ENCODE data around the gene IPO4.

Gene IPO4

DNA sequence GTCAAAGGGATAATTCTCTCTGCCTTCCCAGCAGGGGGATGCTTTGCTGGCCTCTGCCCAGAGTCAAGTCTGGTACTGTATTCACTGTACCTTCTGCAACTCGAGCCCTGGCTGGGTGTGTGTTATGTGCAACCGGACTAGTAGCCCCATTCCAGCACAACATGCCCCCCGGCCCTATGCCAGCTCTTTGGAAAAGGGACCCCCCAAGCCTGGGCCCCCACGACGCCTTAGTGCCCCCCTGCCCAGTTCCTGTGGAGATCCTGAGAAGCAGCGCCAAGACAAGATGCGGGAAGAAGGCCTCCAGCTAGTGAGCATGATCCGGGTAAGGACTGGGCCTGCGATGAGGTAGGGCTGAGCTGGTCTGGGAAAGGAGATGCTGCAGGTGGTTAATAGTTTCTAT lies 38.0 kb downstream of the IPO4 start:
- TF ChIP-seq, protein P1, sequence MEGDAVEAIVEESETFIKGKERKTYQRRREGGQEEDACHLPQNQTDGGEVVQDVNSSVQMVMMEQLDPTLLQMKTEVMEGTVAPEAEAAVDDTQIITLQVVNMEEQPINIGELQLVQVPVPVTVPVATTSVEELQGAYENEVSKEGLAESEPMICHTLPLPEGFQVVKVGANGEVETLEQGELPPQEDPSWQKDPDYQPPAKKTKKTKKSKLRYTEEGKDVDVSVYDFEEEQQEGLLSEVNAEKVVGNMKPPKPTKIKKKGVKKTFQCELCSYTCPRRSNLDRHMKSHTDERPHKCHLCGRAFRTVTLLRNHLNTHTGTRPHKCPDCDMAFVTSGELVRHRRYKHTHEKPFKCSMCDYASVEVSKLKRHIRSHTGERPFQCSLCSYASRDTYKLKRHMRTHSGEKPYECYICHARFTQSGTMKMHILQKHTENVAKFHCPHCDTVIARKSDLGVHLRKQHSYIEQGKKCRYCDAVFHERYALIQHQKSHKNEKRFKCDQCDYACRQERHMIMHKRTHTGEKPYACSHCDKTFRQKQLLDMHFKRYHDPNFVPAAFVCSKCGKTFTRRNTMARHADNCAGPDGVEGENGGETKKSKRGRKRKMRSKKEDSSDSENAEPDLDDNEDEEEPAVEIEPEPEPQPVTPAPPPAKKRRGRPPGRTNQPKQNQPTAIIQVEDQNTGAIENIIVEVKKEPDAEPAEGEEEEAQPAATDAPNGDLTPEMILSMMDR (conservative IDR thresholded peaks at IDR 0.05) = no peak
- H3K27ac ChIP-seq = no peak overlapping the region

DNA sequence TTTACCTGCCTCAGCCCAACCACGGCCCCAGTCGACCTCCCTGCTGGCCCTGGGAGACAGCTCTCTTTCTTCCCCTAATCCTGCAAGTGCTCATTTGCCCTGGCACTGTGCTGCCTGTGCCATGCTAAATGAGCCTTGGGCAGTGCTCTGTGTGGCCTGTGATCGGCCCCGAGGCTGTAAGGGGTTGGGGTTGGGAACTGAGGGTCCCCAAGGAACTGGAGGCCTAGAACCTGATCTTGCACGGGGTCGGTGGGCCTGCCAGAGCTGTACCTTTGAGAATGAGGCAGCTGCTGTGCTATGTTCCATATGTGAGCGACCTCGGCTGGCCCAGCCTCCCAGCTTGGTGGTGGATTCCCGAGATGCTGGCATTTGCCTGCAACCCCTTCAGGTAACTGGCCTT lies 38.6 kb downstream of the IPO4 start:
- H3K27ac ChIP-seq = no peak overlapping the region
- TF ChIP-seq, protein P1 (conservative IDR thresholded peaks at IDR 0.05) = no peak

DNA sequence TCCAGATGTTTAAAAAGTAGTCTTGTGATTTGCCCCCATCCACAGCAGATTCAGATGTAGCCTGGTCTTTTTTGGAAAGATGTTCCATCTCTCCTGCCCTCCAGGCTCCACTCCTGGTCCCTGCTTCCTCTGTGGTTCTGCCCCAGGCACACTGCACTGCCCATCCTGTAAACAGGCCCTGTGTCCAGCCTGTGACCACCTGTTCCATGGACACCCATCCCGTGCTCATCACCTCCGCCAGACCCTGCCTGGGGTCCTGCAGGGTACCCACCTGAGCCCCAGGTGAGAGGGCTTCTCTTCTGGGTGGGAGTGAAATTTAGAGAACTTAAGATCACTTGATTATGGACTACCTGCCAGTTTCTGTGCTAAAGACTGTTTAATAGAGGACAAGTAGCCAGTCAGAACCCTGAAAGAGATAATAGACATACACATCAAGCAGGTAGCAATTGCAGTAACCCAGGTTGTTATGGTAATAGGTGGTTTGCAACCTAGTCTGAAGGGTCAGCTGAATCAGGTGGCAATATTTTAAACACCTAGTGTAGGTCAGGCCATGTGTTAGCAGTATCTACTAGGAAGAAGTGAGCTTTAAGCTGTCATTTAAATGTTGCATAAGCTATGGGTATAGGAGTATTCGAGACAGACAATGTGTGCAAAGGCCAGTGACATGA lies 39.2 kb downstream of the IPO4 start:
- TF ChIP-seq, protein P1 (conservative IDR thresholded peaks at IDR 0.05) = no peak
- H3K27ac ChIP-seq = no peak overlapping the region

DNA sequence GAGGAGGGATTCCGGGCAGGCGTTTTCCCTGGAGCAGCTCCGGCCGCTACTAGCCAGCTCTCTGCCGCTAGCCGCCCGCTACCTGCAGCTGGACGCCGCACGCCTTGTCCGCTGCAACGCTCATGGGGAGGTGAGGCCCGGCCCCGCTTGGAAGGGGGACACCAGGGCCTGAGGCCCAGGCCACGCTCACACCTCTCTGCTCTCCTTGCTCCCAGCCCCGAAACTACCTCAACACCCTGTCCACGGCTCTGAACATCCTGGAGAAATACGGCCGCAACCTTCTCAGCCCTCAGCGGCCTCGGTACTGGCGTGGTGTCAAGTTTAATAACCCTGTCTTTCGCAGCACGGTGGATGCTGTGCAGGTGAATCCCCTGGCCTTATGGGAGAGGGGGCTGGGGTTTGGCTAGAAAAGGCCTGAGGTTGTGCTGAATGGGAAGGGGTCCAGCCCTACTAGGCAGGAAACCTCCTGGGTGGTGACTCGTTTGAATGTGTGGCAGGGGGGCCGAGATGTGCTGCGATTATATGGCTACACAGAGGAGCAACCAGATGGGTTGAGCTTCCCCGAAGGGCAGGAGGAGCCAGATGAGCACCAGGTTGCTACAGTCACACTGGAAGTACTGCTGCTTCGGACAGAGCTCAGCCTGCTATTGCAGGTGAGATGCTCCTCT lies 40.7 kb downstream of the IPO4 start:
- TF ChIP-seq, protein P1 (conservative IDR thresholded peaks at IDR 0.05) = no peak
- H3K27ac ChIP-seq = peak overlapping the region; percentile 83

DNA sequence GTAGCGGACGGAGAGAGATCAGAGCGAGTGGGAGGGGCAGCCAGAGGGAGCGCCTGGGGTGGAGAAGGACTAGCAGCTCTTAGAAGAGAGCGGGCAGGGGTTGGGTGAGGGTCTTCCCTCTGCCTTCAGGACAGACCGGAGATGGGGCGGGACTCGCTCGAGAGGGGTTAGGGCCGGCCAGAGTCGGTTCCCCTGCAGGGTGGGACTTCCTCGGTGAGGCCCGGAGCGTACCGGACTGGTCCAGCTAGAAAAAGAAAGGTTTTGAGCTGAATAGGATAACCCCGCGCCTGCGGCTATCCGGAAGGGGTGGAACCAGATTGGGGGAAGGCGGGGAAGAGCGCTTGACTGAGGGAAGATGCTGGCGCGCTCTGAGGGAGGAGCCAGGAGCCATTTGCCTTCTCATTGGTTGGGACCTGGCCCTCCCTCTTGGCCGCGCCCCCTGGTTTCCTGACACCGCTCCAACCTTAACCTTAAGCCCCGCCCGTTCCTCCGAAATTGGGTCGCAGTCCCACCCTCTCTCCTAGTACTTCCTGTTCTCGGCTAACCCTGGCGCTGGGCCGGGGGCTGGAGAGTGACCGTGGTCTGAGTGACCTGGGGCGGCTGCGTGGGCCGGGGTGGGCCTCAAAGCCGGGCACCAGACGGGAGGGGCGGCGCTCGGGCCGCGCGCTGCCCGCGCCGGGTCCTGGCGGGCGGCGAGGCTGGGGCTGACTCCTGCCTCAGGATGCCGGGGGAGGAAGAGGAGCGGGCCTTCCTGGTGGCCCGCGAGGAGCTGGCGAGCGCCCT lies 41.4 kb downstream of the IPO4 start, which contains the start of gene RNF31:
RNF31 (plus strand) TSS at position 521 of the 783 bp plus-strand sequence; CDS start at position 722, 201 bp downstream.
- peak within 1 kb of the TSS; percentile 83 for H3K27ac ChIP-seq
- TF ChIP-seq, protein P1 (conservative IDR thresholded peaks at IDR 0.05) = no peak

DNA sequence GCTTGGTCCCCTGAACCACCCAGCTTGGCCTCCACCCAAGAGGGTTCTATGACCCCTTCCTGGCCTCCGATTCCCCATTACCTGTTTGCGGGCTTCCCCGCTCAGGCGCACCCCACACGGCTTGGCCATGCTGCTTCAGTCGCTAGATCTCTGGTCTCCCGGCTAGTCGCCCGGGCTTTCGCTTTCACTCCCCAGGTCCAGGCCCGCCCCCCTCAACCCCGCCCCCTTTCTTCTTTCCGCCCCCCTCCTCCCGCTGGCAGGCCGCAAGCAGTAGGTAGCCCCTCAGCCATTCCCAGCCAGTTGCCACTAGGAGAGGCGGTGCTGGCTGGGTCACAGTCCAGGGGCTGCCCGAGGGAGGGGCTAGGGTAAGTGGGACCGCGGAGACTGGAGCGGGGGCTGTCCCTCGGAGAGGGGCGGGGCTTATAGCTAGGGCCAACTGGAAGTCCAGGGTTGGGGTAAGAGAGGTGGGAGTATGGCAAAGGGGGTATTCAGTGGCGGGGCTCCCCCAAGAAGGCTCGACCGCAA lies 42.1 kb downstream of the IPO4 start, which contains the start of gene PSME2:
PSME2 (minus strand) TSS at position 158 of the 525 bp plus-strand sequence; CDS start at position 129, 29 bp downstream.
- H3K27ac ChIP-seq = peak within 1 kb of the TSS; percentile 83
- TF ChIP-seq, protein P1 (conservative IDR thresholded peaks at IDR 0.05) = no peak
